H1 (cell line): ENCODE data around the gene OR9K2. TPM values are rescaled to one million over a fixed set of nuclear protein-coding genes. Genes with fewer than 3 reads are reported as not detected.

Experiments
- CTCF ChIA-PET: fragments of 300-600 bp; sonication (Branson Sonifier 250); formaldehyde crosslinking; loops from one replicate; lab custom pipeline; 2021; ENCODE audit not compliant: partially characterized antibody; lab: Charles Lee
- POLR2A ChIA-PET: fragments of 300-600 bp; sonication (Branson Sonifier 250); formaldehyde crosslinking; loops from one replicate; lab custom pipeline; 2021; ENCODE audit warnings: inconsistent platforms; ENCODE audit not compliant: partially characterized antibody; lab: Charles Lee
- DNase-seq, 2 experiments: peaks; one replicate each; pipeline versions ENCODE4 v3.0.0 to v3.0.0-alpha.2; 2010 to 2022; ENCODE audit warnings: low spot score in 2 of 2, low read depth in 1 of 2, mixed read lengths in 1 of 2
- FAIRE-seq: peaks from 2 replicates; lab custom pipeline; 2011; peaks lifted over from hg19 to GRCh38; lab: Jason Lieb, UNC
- H2AFZ ChIP-seq: 2 replicates; pipeline ENCODE4 v1.8.1; 2012; ENCODE audit warnings: low read length, inconsistent platforms
- H2AK5ac ChIP-seq: 2 replicates; pipeline ENCODE4 v1.6.1; 2013; ENCODE audit warnings: low read depth, low read length
- H2BK120ac ChIP-seq: replicated peaks from 2 replicates; pipeline ENCODE3; 2013; ENCODE audit warnings: low read depth, low read length, inconsistent platforms
- H2BK12ac ChIP-seq: 2 replicates; pipeline ENCODE4 v1.6.1; 2013; ENCODE audit warnings: low read depth, low read length
- H2BK15ac ChIP-seq: 2 replicates; pipeline ENCODE4 v1.6.1; 2013; ENCODE audit warnings: low read length
- H2BK20ac ChIP-seq: 2 replicates; pipeline ENCODE4 v1.6.1; 2013; ENCODE audit warnings: low read length
- H2BK5ac ChIP-seq: 2 replicates; pipeline ENCODE4 v1.6.1; 2013; ENCODE audit warnings: low read depth, low read length
- H3K14ac ChIP-seq: 2 replicates; pipeline ENCODE4 v1.6.1; 2013; ENCODE audit warnings: inconsistent platforms; ENCODE audit not compliant: insufficient read length
- H3K18ac ChIP-seq: 2 replicates; pipeline ENCODE4 v1.6.1; 2013; ENCODE audit warnings: low read length; ENCODE audit errors: extremely low read depth
- H3K23ac ChIP-seq: 2 replicates; pipeline ENCODE4 v1.6.1; 2013; ENCODE audit warnings: inconsistent platforms; ENCODE audit not compliant: insufficient read length
- H3K23me2 ChIP-seq: 2 replicates; pipeline ENCODE4 v1.6.1; 2013; ENCODE audit warnings: low read depth, low read length
- H3K27ac ChIP-seq: 2 replicates; pipeline ENCODE4 v1.6.1; 2011; ENCODE audit warnings: low read depth, low read length, inconsistent platforms
- H3K27me3 ChIP-seq, 4 experiments: replicated peaks in 1 of 4; 1 replicate in 1 of 4; 2 replicates in 3 of 4; pipeline versions ENCODE4 v1.6.1 to v1.8.1; 2011 to 2013; ENCODE audit warnings: low read length in 3 of 4, mild to moderate bottlenecking in 3 of 4, inconsistent platforms in 2 of 4, mixed read lengths in 2 of 4, moderate library complexity in 1 of 4; ENCODE audit not compliant: control insufficient read depth in 3 of 4, insufficient read depth in 3 of 4; ENCODE audit errors: extremely low read depth in 1 of 4
- H3K36me3 ChIP-seq, 4 experiments: 2 replicates each; pipeline versions ENCODE4 v1.6.1 to v1.8.1; 2011 to 2013; ENCODE audit warnings: mild to moderate bottlenecking in 4 of 4, low read length in 3 of 4, moderate library complexity in 2 of 4, control low read depth in 1 of 4, inconsistent platforms in 1 of 4; ENCODE audit not compliant: insufficient read depth in 4 of 4, control insufficient read depth in 2 of 4
- H3K4ac ChIP-seq: replicated peaks from 2 replicates; pipeline ENCODE3; 2013; ENCODE audit warnings: low read length, low read depth, mixed read lengths, inconsistent platforms; ENCODE audit not compliant: insufficient read length
- H3K4me1 ChIP-seq, 4 experiments: replicated peaks in 1 of 4; 1 replicate in 1 of 4; 2 replicates in 3 of 4; pipeline versions ENCODE4 v1.6.1 to v1.8.1; 2011 to 2013; ENCODE audit warnings: low read length in 3 of 4, inconsistent platforms in 2 of 4, mixed read lengths in 1 of 4; ENCODE audit not compliant: insufficient read depth in 4 of 4, control insufficient read depth in 3 of 4
- H3K4me2 ChIP-seq, 2 experiments: 2 replicates each; pipeline versions ENCODE4 v1.6.1 to v1.8.1; 2011 to 2013; ENCODE audit warnings: low read depth in 2 of 2, low read length in 2 of 2, control low read depth in 1 of 2, inconsistent platforms in 1 of 2, mild to moderate bottlenecking in 1 of 2; ENCODE audit not compliant: insufficient read depth in 1 of 2
- H3K4me3 ChIP-seq, 4 experiments: fragments of 200-600, 300-600 bp in 1 of 4; sonication (generic), shearing (Covaris generic), sonication (Bioruptor Twin) in 1 of 4; 2 replicates each; pipeline versions ENCODE4 v1.5.1 to v1.8.1; 2011 to 2016; ENCODE audit warnings: low read length in 4 of 4, low read depth in 3 of 4, control low read depth in 2 of 4, inconsistent platforms in 2 of 4, mild to moderate bottlenecking in 2 of 4, mixed read lengths in 1 of 4, moderate library complexity in 1 of 4; ENCODE audit not compliant: insufficient read depth in 2 of 4; ENCODE audit errors: extremely low read depth in 1 of 4
- H3K56ac ChIP-seq: replicated peaks from 2 replicates; pipeline ENCODE3; 2013; ENCODE audit warnings: low read depth, mild to moderate bottlenecking, mixed read lengths, low read length, inconsistent platforms; ENCODE audit not compliant: insufficient read length
- H3K79me1 ChIP-seq: 2 replicates; pipeline ENCODE4 v1.6.1; 2013; ENCODE audit warnings: low read depth, low read length, control low read depth
- H3K79me2 ChIP-seq, 2 experiments: 2 replicates each; pipeline versions ENCODE4 v1.6.1 to v1.8.1; 2012 to 2013; ENCODE audit warnings: low read length in 2 of 2, mild to moderate bottlenecking in 2 of 2, inconsistent platforms in 1 of 2; ENCODE audit not compliant: insufficient read depth in 2 of 2, control insufficient read depth in 1 of 2
- H3K9ac ChIP-seq, 4 experiments: replicated peaks in 1 of 4; 1 replicate in 1 of 4; 2 replicates in 3 of 4; pipeline versions ENCODE4 v1.6.1 to v1.8.1; 2011 to 2013; ENCODE audit warnings: low read depth in 3 of 4, low read length in 3 of 4, control low read depth in 2 of 4, mild to moderate bottlenecking in 2 of 4, moderate library complexity in 2 of 4, inconsistent platforms in 1 of 4; ENCODE audit errors: extremely low read depth in 1 of 4
- H3K9me3 ChIP-seq, 2 experiments: 2 replicates each; pipeline versions ENCODE4 v1.6.1 to v1.8.1; 2012 to 2013; ENCODE audit warnings: mild to moderate bottlenecking in 2 of 2, moderate library complexity in 2 of 2, control low read depth in 1 of 2, inconsistent platforms in 1 of 2, low read depth in 1 of 2, low read length in 1 of 2, mixed read lengths in 1 of 2; ENCODE audit not compliant: insufficient read depth in 2 of 2
- H4K20me1 ChIP-seq, 2 experiments: replicated peaks in 1 of 2; 2 replicates each; pipeline versions ENCODE3 to v1.8.1; 2011 to 2013; ENCODE audit warnings: inconsistent platforms in 2 of 2, low read length in 2 of 2, mild to moderate bottlenecking in 1 of 2; ENCODE audit not compliant: insufficient read depth in 2 of 2, control insufficient read depth in 1 of 2
- H4K5ac ChIP-seq: 2 replicates; pipeline ENCODE4 v1.6.1; 2013; ENCODE audit warnings: low read length, low read depth, mixed read lengths, inconsistent platforms; ENCODE audit not compliant: insufficient read length
- H4K8ac ChIP-seq: 2 replicates; pipeline ENCODE4 v1.8.0; 2013; ENCODE audit warnings: mild to moderate bottlenecking, moderate library complexity, low read length, inconsistent platforms; ENCODE audit not compliant: insufficient read depth; ENCODE audit errors: extremely low read depth
- H4K91ac ChIP-seq: replicated peaks from 2 replicates; pipeline ENCODE3; 2013; ENCODE audit warnings: low read length, mixed read lengths, inconsistent platforms; ENCODE audit not compliant: insufficient read length
- ASH2L ChIP-seq: fragments of 200-600, 300-600 bp; sonication (generic); IDR thresholded peaks from one replicate; pipeline ENCODE4 v1.7.1; 2017; ENCODE audit warnings: low read length
- BACH1 ChIP-seq: IDR thresholded peaks from 2 replicates; pipeline ENCODE4 v1.6.1; 2012; ENCODE audit warnings: low read length, improper control_type of control experiment
- BCL11A ChIP-seq, 2 experiments: IDR thresholded peaks; one replicate each; pipeline ENCODE4 v1.6.1; 2011; ENCODE audit warnings: low read depth in 2 of 2, low read length in 2 of 2, mild to moderate bottlenecking in 2 of 2
- BRCA1 ChIP-seq: IDR thresholded peaks from 2 replicates; pipeline ENCODE4 v1.6.1; 2012; ENCODE audit warnings: low read depth, low read length, improper control_type of control experiment
- CBX8 ChIP-seq: fragments of 300-800, 300-1000 bp; sonication (generic); IDR thresholded peaks from 2 replicates; pipeline ENCODE4 v1.7.1; 2016; ENCODE audit warnings: low read depth, low read length, borderline replicate concordance
- CHD1 ChIP-seq: IDR thresholded peaks from 2 replicates; pipeline ENCODE4 v1.6.1; 2012; ENCODE audit warnings: low read depth, low read length, improper control_type of control experiment
- EGR1 ChIP-seq: IDR thresholded peaks from 2 replicates; pipeline ENCODE4 v1.6.1; 2011; ENCODE audit warnings: low read depth, low read length, borderline replicate concordance
- EP300 ChIP-seq, 2 experiments: IDR thresholded peaks; 1 replicate in 1 of 2; 2 replicates in 1 of 2; pipeline ENCODE4 v1.6.1; 2011 to 2012; ENCODE audit warnings: low read depth in 2 of 2, low read length in 2 of 2, mild to moderate bottlenecking in 2 of 2, borderline replicate concordance in 1 of 2, inconsistent platforms in 1 of 2, moderate library complexity in 1 of 2
- FOSL1 ChIP-seq: IDR thresholded peaks from 2 replicates; pipeline ENCODE4 v1.6.1; 2011; ENCODE audit warnings: mild to moderate bottlenecking, low read depth, low read length, moderate library complexity; ENCODE audit not compliant: insufficient read depth
- HDAC6 ChIP-seq: IDR thresholded peaks from one replicate; pipeline ENCODE4 v1.7.1; 2012; ENCODE audit warnings: low read depth, mild to moderate bottlenecking, inconsistent platforms, low read length, moderate library complexity
- KDM5A ChIP-seq: fragments of 200-600 bp; IDR thresholded peaks from 2 replicates; pipeline ENCODE4 v1.7.1; 2012; ENCODE audit warnings: mild to moderate bottlenecking, low read length, inconsistent platforms, mixed read lengths
- MAFK ChIP-seq: IDR thresholded peaks from 2 replicates; pipeline ENCODE4 v1.6.1; 2012; ENCODE audit warnings: low read depth, mild to moderate bottlenecking, improper control_type of control experiment, low read length
- NANOG ChIP-seq: IDR thresholded peaks from 2 replicates; pipeline ENCODE4 v1.6.1; 2011; ENCODE audit warnings: low read length, low read depth, mild to moderate bottlenecking, inconsistent platforms; ENCODE audit not compliant: insufficient read depth, poor library complexity, severe bottlenecking
- POLR2AphosphoS5 ChIP-seq: IDR thresholded peaks from 2 replicates; pipeline ENCODE4 v1.6.1; 2011; ENCODE audit warnings: low read depth, low read length
- POU5F1 ChIP-seq: IDR thresholded peaks from 2 replicates; pipeline ENCODE4 v1.6.1; 2011; ENCODE audit warnings: low read depth, mild to moderate bottlenecking, low read length, moderate library complexity
- RFX5 ChIP-seq: IDR thresholded peaks from 2 replicates; pipeline ENCODE4 v1.6.1; 2011; ENCODE audit warnings: low read depth, low read length, improper control_type of control experiment, borderline replicate concordance
- TEAD4 ChIP-seq: IDR thresholded peaks from 2 replicates; pipeline ENCODE4 v1.6.1; 2012; ENCODE audit warnings: low read depth, low read length, inconsistent platforms, mixed read lengths
- WGBS, 2 experiments: shearing (Covaris generic) in 1 of 2; methylation state at CpG; one replicate each; pipeline versions ENCODE4 v1.1.6 to v1.1.7; 2013 to 2015; ENCODE audit warnings: low lambda C conversion rate in 2 of 2, mixed read lengths in 2 of 2, inconsistent platforms in 1 of 2, low coverage in 1 of 2, missing lambda C conversion rate in 1 of 2; ENCODE audit not compliant: insufficient replicate concordance in 2 of 2, insufficient coverage in 1 of 2, insufficient read length in 1 of 2; ENCODE audit errors: extremely low coverage in 1 of 2, missing lambda C conversion rate in 1 of 2; 5-methylcytosine and 5-hydroxymethylcytosine counted together
- polyA plus RNA-seq, 7 experiments: library from polyadenylated mRNA; depleted of rRNA in 3 of 7; stranded (reverse) in 5 of 7; unstranded in 2 of 7; fragments of >200 nt in 5 of 7; fragments of 200-250 nt in 2 of 7; gene quantifications; 1 replicate in 5 of 7; 2 replicates in 1 of 7; 4 replicates in 1 of 7; pipeline versions ENCODE4 v1.2.1 to v1.2.3, GENCODE V29; 2011 to 2013; ENCODE audit warnings: missing spikeins in 2 of 7, mixed read lengths in 2 of 7
- total RNA-seq: library from RNA; stranded (reverse); fragmentation: NEBNext Ultra II Directional; extraction: Animal tissue kit (Norgen Biotek cat#: 25700); gene quantifications from 2 replicates; pipeline ENCODE4 v1.2.1, GENCODE V29; 2021

OR9K2 gene
- total and polyA plus RNA-seq, 2 of the 8 experiments (the other 6 are each of a cell fraction or from before 2014, with no cell fraction given), result not detected

- Histone ChIP-seq H2AFZ (no peak overlapping the region), H2BK20ac (no peak overlapping the region), H4K5ac (no peak overlapping the region), H3K23ac (no peak overlapping the region), H3K36me3 (no peaks in the 10 kb centered on the region), H2AK5ac (no peak overlapping the region), H3K27ac (no peak overlapping the region), H2BK120ac (no peak overlapping the region), H2BK15ac (no peak overlapping the region), H3K79me2 (no peaks in the 10 kb centered on the region), H3K56ac (no peak overlapping the region), H4K91ac (no peak overlapping the region), H3K9me3 (no peaks in the 10 kb centered on the region), H3K14ac (no peak overlapping the region), H3K79me1 (no peaks in the 10 kb centered on the region), H3K4ac (no peak overlapping the region), H4K20me1 (no peaks in the 10 kb centered on the region), H3K4me3 (no peak overlapping the region), H3K4me1 (no peaks in the 10 kb centered on the region), H3K9ac (no peak overlapping the region), H2BK12ac (no peak overlapping the region), H3K27me3 (no peaks in the 10 kb centered on the region), H2BK5ac (no peak overlapping the region), H3K18ac (no peak overlapping the region), H3K23me2 (no peaks in the 10 kb centered on the region), H3K4me2 (no peak overlapping the region), H4K8ac (no peak overlapping the region)
- FAIRE-seq, result no peak
- no peak for TF ChIP-seq MAFK
- TF ChIP-seq BCL11A (IDR thresholded peaks at IDR 0.05; ENCODE audit: low read depth in 2 of 2, low read length in 2 of 2), result no peak
- TF ChIP-seq NANOG, result no peak
- TF ChIP-seq TEAD4, result no peak
- TF ChIP-seq ASH2L, result no peak
- no peak for TF ChIP-seq POLR2AphosphoS5
- no peak for TF ChIP-seq RFX5
- no peak for TF ChIP-seq FOSL1
- no peak for TF ChIP-seq BRCA1
- no peak for TF ChIP-seq EGR1
- TF ChIP-seq EP300 (IDR thresholded peaks at IDR 0.05; ENCODE audit: borderline replicate concordance in 1 of 2, low read depth in 2 of 2, low read length in 2 of 2), result no peak
- no peak for TF ChIP-seq HDAC6
- TF ChIP-seq KDM5A, result no peak
- TF ChIP-seq CHD1, result no peak
- TF ChIP-seq CBX8, result no peak
- no peak for TF ChIP-seq POU5F1
- TF ChIP-seq BACH1, result no peak
- CTCF ChIA-PET, result no interaction called here
- no peak for DNase-seq
- WGBS, 2 experiments, result 19% methylated on average over 1 of the region's 1 CpG; no CpG with 5 or more reads in 1 of the 2 experiments
- POLR2A ChIA-PET, result no interaction called here
These were observed 17.3 kb downstream of the OR9K2 start for GRCh38 chr12:55143566-55143870.
